Fibroblast of upper back skin (primary cell): Measurements from ENCODE around the gene RYR2.
A peak's percentile ranks its signal among the peaks of the same experiment; 100 is the strongest.
"Not testable (repeated sequence)": the region's sequence is repeated elsewhere in the genome, so short reads cannot be mapped to it uniquely, and the experiment has no call there.

Experiments
- DNase-seq: peaks from one replicate; pipeline ENCODE4 v3.0.0-alpha.2; 2013

Gene RYR2

GRCh38 chr1:237814319-237814924, 772.4 kb downstream of the RYR2 start:
- peak; percentile 11 for DNase-seq

GRCh38 chr1:237817277-237817676, 775.3 kb downstream of the RYR2 start:
- DNase-seq: peak; percentile 29

- not testable (repeated sequence) for DNase-seq
Measured at GRCh38 chr1:237820634-237821033, 778.6 kb downstream of the RYR2 start.

- DNase-seq: no peak
Measured at GRCh38 chr1:237832858-237833257, 790.9 kb downstream of the RYR2 start.

GRCh38 chr1:237834048-237834447, 792.1 kb downstream of the RYR2 start:
- no peak for DNase-seq

GRCh38 chr1:237834461-237834860, 792.5 kb downstream of the RYR2 start:
- no peak for DNase-seq

- DNase-seq: no peak
Measured at GRCh38 chr1:237838320-237838719, 796.3 kb downstream of the RYR2 start.

GRCh38 chr1:237838904-237839534, 797.0 kb downstream of the RYR2 start:
- DNase-seq: no peak

- DNase-seq: no peak
Measured at GRCh38 chr1:237841485-237841884, 799.5 kb downstream of the RYR2 start.

- DNase-seq: not testable (repeated sequence)
Measured at GRCh38 chr1:237843516-237843915, 801.5 kb downstream of the RYR2 start.

GRCh38 chr1:237851210-237851845, 809.3 kb downstream of the RYR2 start:
- peak; percentile 65 for DNase-seq

- DNase-seq: no peak
Measured at GRCh38 chr1:237852342-237852741, 810.4 kb downstream of the RYR2 start.

- DNase-seq: no peak
Measured at GRCh38 chr1:237857455-237857854, 815.5 kb downstream of the RYR2 start.

- no peak for DNase-seq
Measured at GRCh38 chr1:237858992-237859391, 817.0 kb downstream of the RYR2 start.

- DNase-seq: no peak
Measured at GRCh38 chr1:237861944-237862343, 820.0 kb downstream of the RYR2 start.

- DNase-seq: no peak
Measured at GRCh38 chr1:237863234-237863633, 821.2 kb downstream of the RYR2 start.

GRCh38 chr1:237864338-237865244, 822.6 kb downstream of the RYR2 start:
- DNase-seq: peak; percentile 50

GRCh38 chr1:237867380-237867888, 825.5 kb downstream of the RYR2 start:
- no peak for DNase-seq

- no peak for DNase-seq
Measured at GRCh38 chr1:237868817-237869600, 827.0 kb downstream of the RYR2 start.

- DNase-seq: peak; percentile 94
Measured at GRCh38 chr1:237873487-237874211, 831.7 kb downstream of the RYR2 start.

GRCh38 chr1:237875291-237875690, 833.3 kb downstream of the RYR2 start:
- no peak for DNase-seq
